GM12801 (cell line): ENCODE measurements around the gene GNB5.

Experiments
- TF ChIP-seq, protein P1 (sequence below): IDR thresholded peaks from one replicate; pipeline ENCODE4 v1.5.1; 2011; ENCODE audit warnings: control low read depth; ENCODE audit not compliant: insufficient read length; ENCODE audit errors: extremely low read depth

GNB5 gene

DNA sequence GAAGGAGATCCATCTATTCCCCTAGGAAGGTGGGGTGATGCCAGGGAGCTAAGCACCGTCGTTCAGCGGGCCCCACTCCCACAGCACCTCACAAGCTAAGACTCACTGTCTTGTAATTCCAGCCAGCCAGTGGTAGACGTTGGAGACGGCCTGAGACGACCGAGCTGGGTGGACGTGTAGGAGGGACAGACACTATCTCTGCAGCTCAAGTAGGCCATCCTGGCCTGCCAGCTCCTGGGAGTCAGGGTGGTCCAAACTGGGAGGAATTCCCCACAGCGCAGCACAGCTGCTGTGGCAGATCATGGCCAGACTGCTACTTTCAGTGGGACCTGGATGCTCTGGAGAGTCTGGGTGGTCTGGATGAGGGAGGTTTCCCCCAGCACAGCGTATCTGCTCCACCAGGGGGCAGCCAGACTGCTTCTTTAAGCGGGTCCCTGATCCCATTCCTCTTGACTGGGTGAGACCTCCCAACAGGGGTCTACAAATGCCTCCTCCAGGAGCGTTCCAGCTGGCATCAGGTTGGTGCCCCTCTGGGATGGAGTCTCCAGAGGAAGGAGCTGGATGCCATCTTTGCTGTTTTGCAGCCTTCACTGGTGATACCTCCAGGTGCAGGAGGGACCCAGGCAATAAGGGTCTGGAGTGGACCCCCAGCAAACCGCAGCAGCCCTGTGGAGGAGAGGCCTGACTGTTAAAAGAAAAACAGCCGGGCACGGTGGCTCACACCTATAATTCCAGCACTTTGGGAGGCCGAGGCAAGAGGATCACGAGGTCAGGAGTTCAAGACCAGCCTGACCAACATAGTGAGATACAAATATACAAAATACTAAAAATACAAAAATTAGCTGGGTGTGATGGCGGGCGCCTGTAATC, 27.6 kb downstream of the GNB5 start:
- TF ChIP-seq, protein P1, sequence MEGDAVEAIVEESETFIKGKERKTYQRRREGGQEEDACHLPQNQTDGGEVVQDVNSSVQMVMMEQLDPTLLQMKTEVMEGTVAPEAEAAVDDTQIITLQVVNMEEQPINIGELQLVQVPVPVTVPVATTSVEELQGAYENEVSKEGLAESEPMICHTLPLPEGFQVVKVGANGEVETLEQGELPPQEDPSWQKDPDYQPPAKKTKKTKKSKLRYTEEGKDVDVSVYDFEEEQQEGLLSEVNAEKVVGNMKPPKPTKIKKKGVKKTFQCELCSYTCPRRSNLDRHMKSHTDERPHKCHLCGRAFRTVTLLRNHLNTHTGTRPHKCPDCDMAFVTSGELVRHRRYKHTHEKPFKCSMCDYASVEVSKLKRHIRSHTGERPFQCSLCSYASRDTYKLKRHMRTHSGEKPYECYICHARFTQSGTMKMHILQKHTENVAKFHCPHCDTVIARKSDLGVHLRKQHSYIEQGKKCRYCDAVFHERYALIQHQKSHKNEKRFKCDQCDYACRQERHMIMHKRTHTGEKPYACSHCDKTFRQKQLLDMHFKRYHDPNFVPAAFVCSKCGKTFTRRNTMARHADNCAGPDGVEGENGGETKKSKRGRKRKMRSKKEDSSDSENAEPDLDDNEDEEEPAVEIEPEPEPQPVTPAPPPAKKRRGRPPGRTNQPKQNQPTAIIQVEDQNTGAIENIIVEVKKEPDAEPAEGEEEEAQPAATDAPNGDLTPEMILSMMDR: no peak

DNA sequence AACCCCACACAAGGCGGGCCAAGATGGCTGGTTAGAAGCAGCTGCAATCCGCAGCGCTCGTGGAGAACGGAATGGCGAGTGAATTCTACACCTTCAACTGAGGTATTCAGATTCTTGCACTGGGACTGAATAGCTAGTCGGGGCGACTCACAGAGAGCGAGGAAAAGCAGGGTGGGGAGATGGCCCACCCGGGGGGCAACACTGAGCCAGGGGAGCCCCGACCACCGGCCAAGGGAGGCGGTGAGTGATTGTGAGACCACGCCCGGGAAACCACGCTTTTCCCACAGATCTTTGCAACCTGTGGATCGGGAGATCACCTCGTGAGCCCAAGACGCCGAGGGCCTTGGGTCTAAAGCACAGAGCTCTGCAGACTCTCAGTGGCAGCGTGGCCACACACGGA, 28.3 kb downstream of the GNB5 start:
- TF ChIP-seq, protein P1: no peak

DNA sequence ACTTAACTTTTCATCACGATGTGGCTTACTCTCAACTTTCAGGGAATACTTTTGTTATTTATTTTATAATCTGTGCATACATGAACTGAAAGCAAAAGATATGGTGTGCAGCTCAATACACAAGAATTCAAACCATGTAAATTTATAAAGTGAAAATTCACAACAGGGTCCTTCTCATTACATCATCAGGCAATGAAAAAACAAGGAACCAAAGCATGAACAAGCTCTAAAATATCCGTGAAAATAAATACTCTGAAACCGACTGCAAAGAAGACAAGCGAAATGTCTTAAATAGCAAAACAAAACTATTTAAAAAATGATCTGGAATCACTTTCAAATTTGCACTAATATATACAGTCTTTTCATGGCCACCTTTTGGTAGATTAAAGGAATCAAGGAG, 28.9 kb downstream of the GNB5 start:
- TF ChIP-seq, protein P1: no peak

DNA sequence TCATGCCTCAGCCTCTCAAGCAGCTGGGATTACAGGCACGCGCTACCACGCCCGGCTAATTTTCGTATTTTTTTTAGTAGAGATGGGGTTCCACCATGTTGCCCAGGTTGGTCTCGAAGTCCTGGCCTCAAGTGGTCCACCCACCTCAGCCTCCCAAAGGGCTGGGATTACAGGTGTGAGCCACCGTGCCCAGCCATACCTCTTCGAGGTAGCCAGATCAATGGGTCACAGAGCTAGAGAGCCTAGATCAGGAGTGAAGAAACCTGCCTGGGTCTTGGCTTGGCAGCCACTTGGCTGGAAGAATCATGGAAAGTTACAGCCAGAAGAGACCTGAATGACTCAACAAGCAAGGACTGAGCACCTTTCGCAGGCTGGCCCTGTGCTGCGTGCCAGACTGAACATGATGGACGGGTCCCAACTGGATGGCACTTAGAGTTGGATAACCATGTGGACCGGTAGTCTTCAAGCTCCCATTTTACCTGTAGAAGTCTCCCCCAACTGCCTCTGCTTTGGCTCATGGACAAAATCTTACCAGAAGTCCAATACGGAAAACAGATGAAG, 29.7 kb downstream of the GNB5 start:
- TF ChIP-seq, protein P1: no peak

DNA sequence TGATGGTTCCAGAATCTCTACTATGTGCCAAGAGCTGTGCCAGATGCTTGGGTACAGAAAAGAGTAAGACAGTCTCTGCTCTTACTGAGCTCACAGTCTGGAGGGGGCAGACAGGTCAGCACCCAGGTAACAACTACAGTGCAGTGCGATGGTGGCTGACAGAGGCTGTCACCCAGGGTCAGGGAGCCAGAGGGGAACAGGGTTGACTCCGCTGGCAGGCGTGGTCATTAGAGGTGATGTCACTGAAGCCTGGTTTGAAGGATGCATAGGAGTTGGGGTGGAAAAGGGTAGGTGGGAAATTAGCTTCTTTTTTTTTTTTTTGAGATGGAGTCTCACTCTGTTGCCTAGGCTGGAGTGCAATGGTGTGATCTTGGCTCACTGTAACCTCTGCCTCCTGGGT, 31.5 kb downstream of the GNB5 start:
- TF ChIP-seq, protein P1: no peak

DNA sequence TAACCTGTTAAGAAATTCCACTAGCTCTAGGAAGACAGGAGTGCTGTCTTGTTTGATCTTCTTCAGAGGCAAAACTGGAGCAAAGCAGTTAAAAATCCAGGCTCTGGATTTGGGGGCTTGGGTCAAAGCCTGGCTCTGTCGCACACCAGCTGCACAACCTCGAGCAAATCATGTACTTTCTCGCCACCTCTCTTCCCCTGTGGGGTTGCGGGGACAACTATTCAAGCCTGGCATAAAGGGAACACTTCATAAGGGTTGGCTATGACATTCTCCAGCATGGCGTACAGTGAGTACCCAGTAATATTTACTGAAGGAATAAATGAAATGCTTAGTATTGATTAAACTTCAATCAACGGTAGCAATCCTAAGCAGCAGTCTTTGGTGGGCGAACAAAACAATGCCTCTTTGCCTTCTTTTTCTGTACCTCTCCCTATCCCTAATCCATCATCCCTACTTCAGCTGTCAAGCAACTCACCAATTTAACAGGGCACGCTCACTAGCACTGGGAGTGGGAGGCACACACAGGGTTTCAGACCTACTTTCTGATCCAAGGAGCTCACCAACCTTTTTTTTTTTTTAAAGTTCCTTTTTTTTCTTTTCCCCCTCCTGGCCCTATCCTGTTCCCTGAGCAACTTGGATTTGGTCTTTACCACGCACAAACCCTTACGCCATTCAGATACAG, 33.0 kb downstream of the GNB5 start:
- TF ChIP-seq, protein P1: no peak

DNA sequence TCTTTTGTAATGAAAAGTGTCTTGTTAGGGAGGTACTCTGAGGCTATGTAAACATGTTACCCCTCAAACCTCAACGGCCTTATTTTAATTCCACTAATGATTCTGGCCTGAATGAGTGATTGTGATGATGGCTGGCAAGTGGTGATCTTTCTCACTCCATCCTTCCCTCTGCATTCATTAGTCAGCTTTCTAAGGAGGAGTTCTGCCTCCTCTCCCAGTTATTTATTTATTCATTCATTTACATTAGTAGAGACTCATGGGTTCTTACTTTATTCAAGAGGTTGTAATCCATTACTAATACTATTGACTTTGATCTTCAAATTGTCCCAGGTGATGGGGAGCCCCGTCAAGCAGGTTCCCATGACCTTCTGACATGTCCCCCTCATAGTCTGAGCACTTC, 35.3 kb downstream of the GNB5 start:
- TF ChIP-seq, protein P1: no peak
